ENCODE results near the gene ZMAT5. TPM values are rescaled to one million over a fixed set of nuclear protein-coding genes. Genes with fewer than 3 reads are reported as not detected.

ZMAT5 gene
- total and polyA plus RNA-seq, 8 donors = 8.3 to 20.7 (median 11.3) TPM

GRCh38 chr22:29784451-29785361 lies 17.9 kb upstream of the ZMAT5 start:
- WGBS, 2 donors = 20 to 24% methylated on average over 9 of the region's 9 CpGs
- Histone ChIP-seq H3K4me3 (no peak overlapping the region), H3K27me3 (no peaks in the 10 kb centered on the region), H3K27ac (peak overlapping the region; percentile 20 to 88 (median 75)), H3K4me1 (peaks cover 44 to 60% (median 47%) of the 10 kb centered on the region in 3 donors), H3K9me3 (no peaks in the 10 kb centered on the region), H3K36me3 (peaks cover 0 to 12% (median 10%) of the 10 kb centered on the region in 3 donors)
- no peak for TF ChIP-seq CTCF (IDR thresholded peaks at IDR 0.05)
- peak in 4 of 6 donors; percentile 57 to 76 (median 66) for DNase-seq
- intact Hi-C loops (cut with DNase I) = no loop called here
- FAIRE-seq = no peak
- peak; percentile 29 to 55 (median 46) for ATAC-seq

- no peak for TF ChIP-seq CTCF (IDR thresholded peaks at IDR 0.05)
- Histone ChIP-seq H3K4me1 (peaks cover 51 to 65% (median 61%) of the 10 kb centered on the region in 3 donors), H3K4me3 (no peak overlapping the region), H3K36me3 (no peaks in the 10 kb centered on the region), H3K9me3 (no peaks in the 10 kb centered on the region), H3K27me3 (no peaks in the 10 kb centered on the region), H3K27ac (peak overlapping the region; percentile 58 to 88 (median 84))
- 26 to 28% methylated on average over 7 of the region's 7 CpGs for WGBS, 2 donors
- ATAC-seq = peak; percentile 88 to 92 (median 92)
- peak; percentile 77 to 95 (median 92) for DNase-seq
- FAIRE-seq = no peak
- intact Hi-C loops (cut with DNase I) = no loop called here
Observed at GRCh38 chr22:29782061-29782845, 15.4 kb upstream of the ZMAT5 start.

GRCh38 chr22:29780748-29781676 lies 14.2 kb upstream of the ZMAT5 start:
- intact Hi-C loops (cut with DNase I) = no loop called here
- no peak for DNase-seq
- Histone ChIP-seq H3K27ac (peak overlapping the region; percentile 58 to 88 (median 84)), H3K36me3 (no peaks in the 10 kb centered on the region), H3K9me3 (no peaks in the 10 kb centered on the region), H3K4me3 (no peak overlapping the region), H3K4me1 (peaks cover 49 to 57% (median 55%) of the 10 kb centered on the region in 3 donors), H3K27me3 (no peaks in the 10 kb centered on the region)
- ATAC-seq = no peak
- 55 to 60% methylated on average over 8 of the region's 8 CpGs for WGBS, 2 donors
- TF ChIP-seq CTCF (IDR thresholded peaks at IDR 0.05) = no peak
- no peak for FAIRE-seq

GRCh38 chr22:29780220-29780619 lies 13.4 kb upstream of the ZMAT5 start:
- TF ChIP-seq CTCF (IDR thresholded peaks at IDR 0.05) = no peak
- 95 to 97% methylated on average over 5 of the region's 5 CpGs for WGBS, 2 donors
- Histone ChIP-seq H3K27me3 (no peaks in the 10 kb centered on the region), H3K4me3 (no peak overlapping the region), H3K9me3 (no peaks in the 10 kb centered on the region), H3K27ac (peak overlapping the region in 2 of 4 donors; percentile 86 to 88), H3K36me3 (no peaks in the 10 kb centered on the region), H3K4me1 (peaks cover 41 to 50% (median 49%) of the 10 kb centered on the region in 3 donors)
- intact Hi-C loops (cut with DNase I) = no loop called here
- DNase-seq (no peak), ATAC-seq (no peak), FAIRE-seq (no peak)
